ENCODE measurements around the gene IMMP2L.
A peak's percentile ranks its signal among the peaks of the same experiment; 100 is the strongest.
"Not testable (repeated sequence)": the region's sequence is repeated elsewhere in the genome, so short reads cannot be mapped to it uniquely, and the experiment has no call there.

The IMMP2L gene

GRCh38 chr7:111561904-111562732 lies at the start of gene IMMP2L:
IMMP2L (minus strand) TSS chr7:111562492.
- DNase-seq (ENCODE audit: low read depth, low spot score): peak; percentile 89

GRCh38 chr7:111609483-111610254 lies 47.4 kb upstream of the IMMP2L start:
- DNase-seq (ENCODE audit: low read depth, low spot score): not testable (repeated sequence)

GRCh38 chr7:111607621-111608020 lies 45.3 kb upstream of the IMMP2L start:
- no peak for DNase-seq (ENCODE audit: low read depth, low spot score)

GRCh38 chr7:111605246-111605645 lies 43.0 kb upstream of the IMMP2L start:
- no peak for DNase-seq (ENCODE audit: low read depth, low spot score)

GRCh38 chr7:111600091-111600490 lies 37.8 kb upstream of the IMMP2L start:
- no peak for DNase-seq (ENCODE audit: low read depth, low spot score)

GRCh38 chr7:111595780-111596179 lies 33.5 kb upstream of the IMMP2L start:
- no peak for DNase-seq (ENCODE audit: low read depth, low spot score)

- no peak for DNase-seq (ENCODE audit: low read depth, low spot score)
Observed at GRCh38 chr7:111594602-111595001, 32.3 kb upstream of the IMMP2L start.

- DNase-seq (ENCODE audit: low read depth, low spot score): no peak
Observed at GRCh38 chr7:111593343-111593742, 31.1 kb upstream of the IMMP2L start.

GRCh38 chr7:111588065-111588433 lies 25.8 kb upstream of the IMMP2L start:
- DNase-seq (ENCODE audit: low read depth, low spot score): no peak

- no peak for DNase-seq (ENCODE audit: low read depth, low spot score)
Observed at GRCh38 chr7:111587410-111588064, 25.2 kb upstream of the IMMP2L start.

GRCh38 chr7:111586711-111587409 lies 24.6 kb upstream of the IMMP2L start:
- DNase-seq (ENCODE audit: low read depth, low spot score): no peak

GRCh38 chr7:111581784-111582488 lies 19.6 kb upstream of the IMMP2L start:
- DNase-seq (ENCODE audit: low read depth, low spot score): not testable (repeated sequence)

GRCh38 chr7:111581207-111581606 lies 18.9 kb upstream of the IMMP2L start:
- not testable (repeated sequence) for DNase-seq (ENCODE audit: low read depth, low spot score)

GRCh38 chr7:111578754-111579153 lies 16.5 kb upstream of the IMMP2L start:
- DNase-seq (ENCODE audit: low read depth, low spot score): no peak

- no peak for DNase-seq (ENCODE audit: low read depth, low spot score)
Observed at GRCh38 chr7:111571720-111572119, 9.4 kb upstream of the IMMP2L start.

- DNase-seq (ENCODE audit: low read depth, low spot score): no peak
Observed at GRCh38 chr7:111568870-111569462, 6.7 kb upstream of the IMMP2L start.

GRCh38 chr7:111568419-111568818 lies 6.1 kb upstream of the IMMP2L start:
- DNase-seq (ENCODE audit: low read depth, low spot score): no peak

- no peak for DNase-seq (ENCODE audit: low read depth, low spot score)
Observed at GRCh38 chr7:111564078-111564477, 1.8 kb upstream of the IMMP2L start.

GRCh38 chr7:111561654-111561903 lies 713 bp downstream of the IMMP2L start:
- no peak for DNase-seq (ENCODE audit: low read depth, low spot score)

- DNase-seq (ENCODE audit: low read depth, low spot score): peak; percentile 23
Observed at GRCh38 chr7:111560773-111561653, 1.3 kb downstream of the IMMP2L start.
